Neural progenitor cell (in vitro differentiated cells): ENCODE data around the gene TRPM1. TPM values are rescaled to one million over a fixed set of nuclear protein-coding genes. Genes with fewer than 3 reads are reported as not detected.

ENCODE experiments used
- DNase-seq: peaks from one replicate; pipeline ENCODE4 v3.0.0-alpha.2; 2016; ENCODE audit warnings: low spot score
- H2AFZ ChIP-seq: fragments of 200-600 bp; sonication (generic); replicated peaks from 2 replicates; pipeline ENCODE4 v1.6.1; 2016; ENCODE audit warnings: antibody characterized with exemption
- H3F3A ChIP-seq: fragments of 200-600 bp; sonication (generic); 2 replicates; pipeline ENCODE4 v1.6.1; 2016; ENCODE audit warnings: antibody characterized with exemption, low read depth
- H3K27ac ChIP-seq: fragments of 200-600 bp; sonication (generic); 2 replicates; pipeline ENCODE4 v1.5.1; 2016; ENCODE audit warnings: mild to moderate bottlenecking
- H3K27me3 ChIP-seq: fragments of 200-600 bp; sonication (generic); 2 replicates; pipeline ENCODE4 v1.6.1; 2016; ENCODE audit warnings: mild to moderate bottlenecking, moderate library complexity
- H3K36me3 ChIP-seq: fragments of 200-600 bp; sonication (generic); 2 replicates; pipeline ENCODE4 v1.5.1; 2016
- H3K4me1 ChIP-seq: fragments of 200-600 bp; sonication (generic); 2 replicates; pipeline ENCODE4 v1.6.1; 2016; ENCODE audit warnings: mixed run types
- H3K4me2 ChIP-seq: fragments of 200-600 bp; sonication (generic); 2 replicates; pipeline ENCODE4 v1.6.1; 2016
- H3K4me3 ChIP-seq: fragments of 200-600 bp; sonication (generic); 2 replicates; pipeline ENCODE4 v1.5.1; 2016
- H3K79me2 ChIP-seq: fragments of 200-600 bp; sonication (generic); 2 replicates; pipeline ENCODE4 v1.6.1; 2016; ENCODE audit warnings: low read depth
- H3K9ac ChIP-seq: fragments of 200-600 bp; sonication (generic); 2 replicates; pipeline ENCODE4 v1.6.1; 2016
- H3K9me3 ChIP-seq: fragments of 200-600 bp; sonication (generic); 2 replicates; pipeline ENCODE4 v1.5.1; 2016; ENCODE audit warnings: low read depth
- H4K20me1 ChIP-seq: fragments of 200-600 bp; sonication (generic); 2 replicates; pipeline ENCODE4 v1.6.1; 2016; ENCODE audit warnings: low read depth
- H3K27ac Mint-ChIP-seq: 3 replicates; pipeline ENCODE4 v1.8.0; 2021; ENCODE audit warnings: mixed read lengths
- H3K27me3 Mint-ChIP-seq: 2 replicates; pipeline ENCODE4 v1.8.0; 2022; ENCODE audit warnings: low read depth, mild to moderate bottlenecking, inconsistent platforms, moderate library complexity, mixed read lengths; ENCODE audit not compliant: insufficient read depth
- H3K36me3 Mint-ChIP-seq: 3 replicates; pipeline ENCODE4 v1.8.0; 2021; ENCODE audit warnings: mixed read lengths
- H3K4me1 Mint-ChIP-seq: 3 replicates; pipeline ENCODE4 v1.8.0; 2021; ENCODE audit warnings: mixed read lengths
- H3K4me3 Mint-ChIP-seq: 3 replicates; pipeline ENCODE4 v1.8.0; 2021; ENCODE audit warnings: mild to moderate bottlenecking, moderate library complexity, mixed read lengths
- H3K9me3 Mint-ChIP-seq: 3 replicates; pipeline ENCODE4 v1.8.0; 2020; ENCODE audit warnings: mixed read lengths
- CTCF ChIP-seq: fragments of 200-600 bp; sonication (generic); IDR thresholded peaks from 2 replicates; pipeline ENCODE4 v1.5.1; 2017; ENCODE audit warnings: antibody characterized with exemption, mild to moderate bottlenecking
- EZH2 ChIP-seq: fragments of 200-600 bp; sonication (generic); IDR thresholded peaks from 2 replicates; pipeline ENCODE4 v1.6.1; 2017; ENCODE audit warnings: antibody characterized with exemption, mild to moderate bottlenecking, moderate library complexity
- EZH2phosphoT487 ChIP-seq: fragments of 200-600 bp; sonication (generic); IDR thresholded peaks from 2 replicates; pipeline ENCODE4 v1.6.1; 2017; ENCODE audit warnings: antibody characterized with exemption
- total RNA-seq: library from RNA; depleted of rRNA; stranded (reverse); fragments of >200 nt; gene quantifications from 2 replicates; pipeline ENCODE4 v1.2.3, GENCODE V29; 2015; ENCODE audit warnings: low replicate concordance

The TRPM1 gene
- total RNA-seq, 1 donor from 2014 or later, result not detected

GRCh38 chr15:31067890-31068603 lies 33.5 kb downstream of the TRPM1 start:
- DNase-seq, result no peak
- no peak overlapping the region for H3K4me2 ChIP-seq
- no peaks in the 10 kb centered on the region for H3K36me3 ChIP-seq
- no peaks in the 10 kb centered on the region for H3K27me3 ChIP-seq
- H3K4me1 ChIP-seq, result no peaks in the 10 kb centered on the region
- H3K27me3 Mint-ChIP-seq, result no peaks in the 10 kb centered on the region
- no peak overlapping the region for H3K9ac ChIP-seq
- H3K79me2 ChIP-seq, result no peaks in the 10 kb centered on the region
- no peak overlapping the region for H3K4me3 Mint-ChIP-seq
- H2AFZ ChIP-seq, result no peak overlapping the region
- H3K4me3 ChIP-seq, result no peak overlapping the region
- H3K36me3 Mint-ChIP-seq, result no peaks in the 10 kb centered on the region
- TF ChIP-seq EZH2phosphoT487 (no peak), CTCF (no peak), EZH2 (no peak)
- no peaks in the 10 kb centered on the region for H4K20me1 ChIP-seq
- H3K4me1 Mint-ChIP-seq, result no peaks in the 10 kb centered on the region
- H3K9me3 Mint-ChIP-seq, result no peaks in the 10 kb centered on the region
- H3K27ac ChIP-seq, result no peak overlapping the region
- no peak overlapping the region for H3K27ac Mint-ChIP-seq
- no peaks in the 10 kb centered on the region for H3K9me3 ChIP-seq
- no peaks in the 10 kb centered on the region for H3F3A ChIP-seq

GRCh38 chr15:31065824-31066223 lies 35.7 kb downstream of the TRPM1 start:
- no peak overlapping the region for H2AFZ ChIP-seq
- no peaks in the 10 kb centered on the region for H4K20me1 ChIP-seq
- no peaks in the 10 kb centered on the region for H3K4me1 ChIP-seq
- Mint-ChIP-seq H3K9me3 (no peaks in the 10 kb centered on the region), H3K4me1 (peaks cover 14% of the 10 kb centered on the region), H3K36me3 (no peaks in the 10 kb centered on the region), H3K27ac (no peak overlapping the region), H3K4me3 (no peak overlapping the region), H3K27me3 (no peaks in the 10 kb centered on the region)
- H3K4me3 ChIP-seq, result no peak overlapping the region
- no peaks in the 10 kb centered on the region for H3K27me3 ChIP-seq
- no peaks in the 10 kb centered on the region for H3F3A ChIP-seq
- H3K79me2 ChIP-seq, result no peaks in the 10 kb centered on the region
- no peaks in the 10 kb centered on the region for H3K36me3 ChIP-seq
- H3K9me3 ChIP-seq, result no peaks in the 10 kb centered on the region
- no peak overlapping the region for H3K4me2 ChIP-seq
- DNase-seq, result no peak
- no peak overlapping the region for H3K27ac ChIP-seq
- no peak overlapping the region for H3K9ac ChIP-seq
- TF ChIP-seq EZH2 (no peak), CTCF (no peak), EZH2phosphoT487 (no peak)

- no peak overlapping the region for H2AFZ ChIP-seq
- no peak overlapping the region for H3K4me3 Mint-ChIP-seq
- H3K4me1 Mint-ChIP-seq, result peaks cover 14% of the 10 kb centered on the region
- H3K4me3 ChIP-seq, result no peak overlapping the region
- no peaks in the 10 kb centered on the region for H3K9me3 ChIP-seq
- H3K4me1 ChIP-seq, result no peaks in the 10 kb centered on the region
- H3K36me3 Mint-ChIP-seq, result no peaks in the 10 kb centered on the region
- peaks cover under 1% of the 10 kb centered on the region for H3K9me3 Mint-ChIP-seq
- H3K36me3 ChIP-seq, result no peaks in the 10 kb centered on the region
- DNase-seq, result no peak
- H3K27ac ChIP-seq, result no peak overlapping the region
- no peaks in the 10 kb centered on the region for H3K79me2 ChIP-seq
- TF ChIP-seq CTCF (no peak), EZH2 (no peak)
- no peaks in the 10 kb centered on the region for H3K27me3 ChIP-seq
- H3K9ac ChIP-seq, result no peak overlapping the region
- H4K20me1 ChIP-seq, result no peaks in the 10 kb centered on the region
- H3K27ac Mint-ChIP-seq, result no peak overlapping the region
- H3K27me3 Mint-ChIP-seq, result no peaks in the 10 kb centered on the region
- no peaks in the 10 kb centered on the region for H3F3A ChIP-seq
- no peak overlapping the region for H3K4me2 ChIP-seq
Observed at GRCh38 chr15:31062911-31063310, 38.6 kb downstream of the TRPM1 start.
